GM13976 (cell line): ENCODE data around the gene ARID5B.

Experiments
- DNase-seq: peaks from one replicate; pipeline ENCODE4 v3.0.0; 2012; ENCODE audit warnings: low spot score
- CTCF ChIP-seq: IDR thresholded peaks from 2 replicates; pipeline ENCODE4 v1.5.1; 2012; ENCODE audit warnings: borderline replicate concordance, mild to moderate bottlenecking; ENCODE audit not compliant: insufficient read depth; ENCODE audit errors: extremely low read depth, missing control alignments, control extremely low read depth
- in situ Hi-C: fragments of 300-500 bp; cut with MboI; formaldehyde crosslinking; loops from one replicate; pipeline ENCODE4 v1.12.0; 2022; ENCODE audit warnings: low sequenced_read_pairs, mixed read lengths, inconsistent platforms; ENCODE audit not compliant: unreplicated experiment

ARID5B gene

GRCh38 chr10:62127975-62128374, 226.5 kb downstream of the ARID5B start:
- TF ChIP-seq CTCF: no peak
- in situ Hi-C loops: no loop called here

GRCh38 chr10:62130948-62131347, 229.4 kb downstream of the ARID5B start:
- no peak for TF ChIP-seq CTCF
- in situ Hi-C loops: no loop called here
- no peak for DNase-seq

More at GRCh38 chr10:62127975-62128374, 226.5 kb downstream of the ARID5B start:
- DNase-seq: no peak

- TF ChIP-seq CTCF: no peak
- DNase-seq: no peak
- in situ Hi-C loops: no loop called here
These were observed 230.2 kb downstream of the ARID5B start for GRCh38 chr10:62131724-62132123.

GRCh38 chr10:62133618-62134017, 232.1 kb downstream of the ARID5B start:
- TF ChIP-seq CTCF: no peak
- DNase-seq: peak; percentile 25
- in situ Hi-C loops: no loop called here

- TF ChIP-seq CTCF: no peak
- DNase-seq: no peak
- in situ Hi-C loops: no loop called here
These were observed 235.4 kb downstream of the ARID5B start for GRCh38 chr10:62136931-62137330.
